Right lung (tissue), 5 donors: ENCODE data around the gene PRDM16. TPM values are rescaled to one million over a fixed set of nuclear protein-coding genes. Genes with fewer than 3 reads are reported as not detected.

Experiments used
- DNase-seq, 2 donors: peaks; one replicate each; pipeline ENCODE4 v3.0.0-alpha.2; 2013
- polyA plus RNA-seq, 5 donors: library from polyadenylated mRNA; unstranded; fragments of 120-200 nt; gene quantifications; one replicate each; pipeline versions ENCODE4 v1.2.1 to v1.2.3, GENCODE V29; 2013; ENCODE audit warnings: inconsistent platforms in 1 of 5, low replicate concordance in 1 of 5; ENCODE audit not compliant: insufficient read length in 5 of 5, insufficient read depth in 1 of 5

The PRDM16 gene
- polyA plus RNA-seq, 5 donors, result 9.8 to 16.0 (median 11.8) TPM

DNA sequence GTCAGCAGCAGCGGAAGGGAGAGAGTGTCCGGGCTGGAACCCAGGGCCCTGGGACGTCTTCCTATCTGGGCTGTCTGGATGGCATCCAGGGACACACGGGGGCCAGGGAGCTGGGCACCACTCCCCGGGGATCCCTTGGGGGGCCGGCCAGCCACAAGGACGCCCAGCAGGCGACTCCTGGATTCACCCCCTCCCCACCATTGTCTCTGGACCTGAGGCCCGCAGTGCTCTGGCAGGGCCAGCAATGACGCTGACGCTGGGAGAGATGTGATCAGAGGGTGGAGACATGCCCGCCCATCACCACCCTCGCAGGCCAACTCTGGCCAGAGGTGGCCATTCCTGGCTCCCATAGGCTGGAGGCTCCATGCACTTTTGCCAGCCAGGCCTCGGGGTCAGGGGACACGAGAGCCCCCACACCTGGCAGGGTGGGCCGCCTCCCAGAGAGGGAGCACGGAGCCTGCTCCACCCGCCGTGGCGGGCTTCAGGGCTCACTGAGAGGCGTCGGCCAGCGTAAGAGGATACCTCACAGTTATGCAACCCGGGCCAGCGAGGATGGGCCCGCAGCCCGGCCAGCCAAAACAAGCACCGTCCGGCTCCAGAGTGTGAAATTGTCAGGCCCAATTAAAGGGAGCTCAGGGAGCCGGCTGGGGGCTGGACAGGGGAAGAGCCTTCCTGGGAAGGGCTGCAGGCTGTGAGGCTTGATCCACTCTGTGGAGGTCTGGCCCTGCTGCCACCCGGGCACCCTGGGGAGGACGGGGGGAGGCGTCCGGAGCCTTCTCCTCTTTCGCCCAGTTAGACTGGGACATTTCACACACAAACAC, 37.4 kb upstream of the PRDM16 start:
- no peak for DNase-seq

GRCh38 chr1:3032371-3033039, 36.5 kb upstream of the PRDM16 start:
- no peak for DNase-seq

- no peak for DNase-seq
Observed at GRCh38 chr1:3033040-3033789, 35.8 kb upstream of the PRDM16 start.

DNA sequence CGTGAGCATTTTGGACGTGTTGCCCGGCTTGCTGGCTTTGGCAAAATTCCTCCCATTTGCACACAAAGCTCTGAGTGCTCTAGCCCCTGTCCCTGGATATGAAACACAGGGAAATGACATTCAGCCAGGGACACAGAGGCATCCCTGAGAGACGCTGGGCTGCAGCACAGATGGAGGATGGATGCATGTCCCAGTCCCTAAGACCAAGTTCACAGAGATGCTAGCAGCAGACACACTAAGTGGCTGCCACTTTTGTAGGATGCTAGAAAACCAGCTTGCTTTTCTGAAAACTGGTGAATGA, 35.3 kb upstream of the PRDM16 start:
- DNase-seq, result no peak

DNA sequence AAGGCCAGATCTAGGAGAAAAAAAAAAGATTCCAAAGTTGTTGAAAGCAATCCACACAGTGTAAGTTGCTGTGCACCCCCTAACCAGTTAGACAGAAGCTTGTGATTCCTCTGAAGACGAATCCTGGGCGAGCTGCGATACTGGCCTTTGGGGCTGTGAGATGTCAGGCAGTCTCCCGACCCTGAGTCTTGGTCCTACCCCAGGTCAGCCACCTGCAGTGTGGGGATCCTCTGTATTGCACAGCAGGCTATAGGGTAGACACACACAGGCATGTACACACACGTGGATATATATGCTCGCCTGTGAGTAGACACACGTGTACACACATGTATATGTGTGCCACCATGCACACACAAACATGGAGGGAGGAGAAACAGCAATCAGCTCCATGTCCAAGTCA, 34.8 kb upstream of the PRDM16 start:
- DNase-seq, result no peak

- DNase-seq, result no peak
Observed at GRCh38 chr1:3034728-3035562, 34.1 kb upstream of the PRDM16 start.

DNA sequence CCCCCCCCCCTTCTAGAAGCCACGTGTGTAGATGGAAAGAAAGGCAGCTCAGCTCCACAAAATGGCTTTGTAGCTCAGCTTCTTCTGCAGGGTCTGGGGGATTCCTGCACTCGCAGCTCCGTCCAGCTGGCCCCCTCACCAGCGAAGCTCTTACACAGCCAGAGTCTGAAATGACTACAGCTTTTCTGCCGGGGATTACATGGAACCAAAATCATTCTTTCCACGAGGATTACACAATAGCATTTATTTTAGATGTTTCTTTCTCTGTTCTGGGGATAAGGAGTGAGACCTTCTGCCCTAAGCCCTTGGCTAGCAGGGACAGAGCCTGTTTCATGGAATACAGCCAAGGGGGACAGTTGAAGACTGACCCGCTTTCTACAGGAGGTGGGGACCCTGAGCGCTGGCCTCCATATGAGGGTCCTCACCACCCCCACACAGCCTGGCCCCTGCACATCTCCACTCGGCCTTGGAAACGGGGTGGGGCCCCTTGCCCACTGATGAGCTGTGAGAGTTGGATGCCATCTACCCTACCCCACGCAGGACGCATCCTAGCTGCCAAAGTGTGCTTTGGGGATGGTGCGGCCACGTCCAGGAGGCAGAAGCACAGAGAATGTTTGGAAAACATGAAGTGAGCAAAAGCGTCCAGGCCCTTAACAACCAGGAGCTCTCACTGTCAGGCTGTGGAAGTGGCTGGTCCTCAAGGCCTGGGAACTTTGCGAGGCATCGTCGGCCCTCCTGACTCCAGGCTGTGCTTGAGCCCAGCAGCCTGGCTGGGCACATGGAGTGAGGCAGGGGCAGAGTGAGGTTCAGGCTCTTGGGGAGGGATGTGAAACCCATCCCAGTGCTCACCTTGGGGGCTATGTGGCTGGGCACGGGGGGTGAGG, 33.2 kb upstream of the PRDM16 start:
- DNase-seq, result peak in 1 of 2 donors; percentile 25

DNA sequence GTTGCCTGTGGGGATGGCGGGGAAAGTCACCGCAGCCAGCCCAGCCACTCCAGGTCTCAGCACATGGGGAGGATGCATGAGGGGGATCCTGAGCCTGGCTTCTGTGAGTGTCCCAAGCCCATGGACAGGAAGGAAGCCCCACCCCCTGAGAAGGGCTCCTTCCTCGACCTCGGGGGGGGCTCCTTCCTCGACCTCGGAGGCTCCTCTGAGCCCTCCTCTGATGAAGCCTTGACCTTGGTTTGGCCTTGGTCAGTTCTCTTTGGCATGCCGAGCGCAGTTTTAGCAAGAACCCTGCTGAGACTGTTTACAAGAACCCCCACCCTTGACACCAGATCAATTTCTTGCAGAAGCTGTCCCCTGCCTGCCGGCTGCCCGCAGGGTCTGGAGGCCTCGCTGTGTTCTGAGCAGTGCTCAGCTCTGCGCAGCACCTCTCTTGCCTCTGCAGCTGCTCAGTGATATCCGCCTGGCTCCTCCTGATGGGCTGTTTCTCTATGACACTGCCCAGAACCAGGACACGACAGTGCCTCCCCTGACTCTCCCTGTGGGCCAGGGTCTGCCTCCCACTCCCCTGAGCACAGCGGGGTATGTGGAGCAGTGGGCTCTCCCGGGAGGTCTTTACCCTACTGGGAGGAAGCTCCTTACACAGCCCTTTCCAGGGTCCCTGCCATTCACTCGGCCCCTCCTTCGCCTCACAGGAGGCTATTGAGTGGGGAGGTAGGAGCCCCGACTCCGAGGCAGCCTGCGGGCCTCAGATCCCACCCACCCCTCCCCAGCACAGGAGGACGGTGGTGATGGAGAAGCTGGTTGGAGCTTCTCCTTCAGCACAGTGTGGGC, 32.3 kb upstream of the PRDM16 start:
- DNase-seq, result no peak

GRCh38 chr1:3037281-3038040, 31.5 kb upstream of the PRDM16 start:
- DNase-seq, result no peak

GRCh38 chr1:3038113-3038551, 30.9 kb upstream of the PRDM16 start:
- DNase-seq, result no peak

DNA sequence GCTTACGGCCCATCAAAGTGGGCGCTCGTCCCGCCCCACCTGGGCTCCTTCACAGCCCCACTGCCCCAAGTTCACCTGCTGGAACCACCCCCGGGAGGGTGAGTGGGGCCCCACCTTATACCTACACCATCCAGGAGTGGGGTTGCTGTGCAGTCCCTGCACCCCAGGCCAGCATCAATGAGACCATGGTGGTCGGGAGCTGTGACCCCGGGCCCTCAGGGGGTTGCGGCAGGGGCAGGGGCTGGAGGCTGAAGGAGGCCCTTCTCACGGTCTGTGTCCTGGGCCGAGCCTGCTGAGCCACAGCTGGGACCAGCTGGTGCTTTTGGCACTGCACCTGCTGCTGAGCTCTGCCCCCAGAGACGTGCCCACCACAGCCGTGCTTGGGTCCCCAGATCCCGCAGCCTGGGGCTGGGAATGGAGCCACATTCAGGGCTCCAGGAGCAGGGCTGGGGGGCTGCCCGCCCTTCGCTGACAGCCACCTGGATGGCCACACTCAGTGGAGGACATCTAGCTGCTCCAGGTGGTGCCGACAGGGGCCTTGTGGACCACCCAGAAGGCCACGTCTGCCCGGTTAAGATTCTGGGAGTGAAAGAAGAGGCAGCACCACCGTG, 30.3 kb upstream of the PRDM16 start:
- no peak for DNase-seq

- DNase-seq, result no peak
Observed at GRCh38 chr1:3040004-3040403, 29.0 kb upstream of the PRDM16 start.

DNA sequence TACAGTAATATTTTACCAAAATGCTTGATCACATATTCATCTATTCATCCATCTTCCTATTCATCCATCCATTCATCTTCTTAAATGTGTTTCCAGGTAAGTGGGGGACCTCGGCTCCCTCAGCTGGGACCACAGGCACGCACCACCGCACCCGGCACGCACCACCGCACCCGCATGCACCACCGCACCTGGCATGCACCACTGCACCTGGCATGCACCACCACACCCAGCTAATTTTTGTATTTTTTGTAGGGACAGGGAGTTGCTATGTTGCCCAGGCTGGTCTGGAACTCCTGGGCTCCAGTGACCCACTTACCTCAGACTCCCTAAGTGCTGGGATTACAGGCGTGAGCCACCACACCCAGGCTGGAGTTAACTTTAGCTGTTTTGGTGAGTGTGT, 26.5 kb upstream of the PRDM16 start:
- no peak for DNase-seq

DNA sequence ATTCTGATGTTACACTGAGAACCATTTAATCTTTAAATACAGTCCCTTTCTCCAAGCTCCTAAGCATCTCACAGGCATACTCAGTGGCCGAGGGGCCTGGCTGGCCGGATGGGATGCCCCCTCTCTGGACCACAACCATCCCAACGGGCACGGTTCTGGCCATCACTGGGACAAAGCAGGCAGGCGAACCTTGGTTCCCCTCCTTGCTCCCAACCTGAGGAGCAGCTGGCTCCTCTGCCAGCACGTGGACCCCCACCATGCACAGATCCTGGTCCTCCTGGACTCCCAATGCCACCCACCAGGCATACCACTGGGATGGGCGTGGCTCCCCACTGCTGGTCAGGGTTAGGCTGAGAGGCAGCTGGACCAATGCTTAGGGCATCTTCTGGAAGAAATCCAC, 19.8 kb upstream of the PRDM16 start:
- DNase-seq, result no peak

DNA sequence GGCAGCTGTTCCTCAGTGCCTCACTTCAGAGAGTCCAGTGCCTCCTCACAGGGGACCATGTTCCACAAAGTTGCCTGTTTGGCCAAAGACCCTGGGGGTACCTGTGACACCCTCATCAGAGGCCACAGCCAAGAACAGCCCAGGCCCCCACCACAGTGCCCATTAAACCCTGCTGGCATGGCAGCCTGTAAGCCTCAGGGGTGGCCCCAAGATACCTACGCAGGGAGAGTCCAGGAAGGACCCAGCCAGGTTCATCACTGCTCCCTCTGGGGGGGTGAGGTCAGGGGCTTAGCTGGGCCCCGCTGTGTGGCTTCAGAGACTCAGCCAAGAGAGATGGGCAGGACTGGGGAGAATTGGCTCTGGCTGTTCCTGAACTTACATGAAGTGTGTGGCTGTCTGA, 19.1 kb upstream of the PRDM16 start:
- no peak for DNase-seq

DNA sequence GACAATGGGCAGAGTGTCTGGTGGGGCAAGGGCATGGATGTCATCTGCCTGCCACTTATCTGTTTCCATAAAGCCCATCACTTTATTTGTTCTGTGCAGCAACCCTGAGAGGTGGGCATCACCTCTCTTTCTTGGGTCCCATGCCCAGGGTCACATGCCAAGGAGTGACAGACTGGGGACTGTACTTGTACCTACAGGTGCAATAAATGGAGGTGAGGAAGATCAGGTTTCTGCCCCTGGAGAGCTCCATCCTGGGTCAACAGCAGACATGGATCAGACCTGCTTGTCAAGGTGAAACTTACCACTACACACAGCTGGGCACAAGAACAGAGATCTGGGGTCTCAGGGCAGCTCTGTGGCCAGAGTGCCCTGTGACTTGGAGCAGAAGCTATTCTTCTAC, 18.4 kb upstream of the PRDM16 start:
- no peak for DNase-seq

GRCh38 chr1:3051270-3052268, 17.4 kb upstream of the PRDM16 start:
- no peak for DNase-seq
